HG03064 (cell line): ENCODE data around the gene VPS33A.
"Not testable (repeated sequence)": the region's sequence is repeated elsewhere in the genome, so short reads cannot be mapped to it uniquely, and the experiment has no call there.

Source experiments
- ATAC-seq: cut with Tn5 transposase; IDR thresholded peaks from one replicate; pipeline ENCODE4 v1.9.1; 2021; ENCODE audit warnings: low read depth; ENCODE audit not compliant: unreplicated experiment

Gene VPS33A

DNA sequence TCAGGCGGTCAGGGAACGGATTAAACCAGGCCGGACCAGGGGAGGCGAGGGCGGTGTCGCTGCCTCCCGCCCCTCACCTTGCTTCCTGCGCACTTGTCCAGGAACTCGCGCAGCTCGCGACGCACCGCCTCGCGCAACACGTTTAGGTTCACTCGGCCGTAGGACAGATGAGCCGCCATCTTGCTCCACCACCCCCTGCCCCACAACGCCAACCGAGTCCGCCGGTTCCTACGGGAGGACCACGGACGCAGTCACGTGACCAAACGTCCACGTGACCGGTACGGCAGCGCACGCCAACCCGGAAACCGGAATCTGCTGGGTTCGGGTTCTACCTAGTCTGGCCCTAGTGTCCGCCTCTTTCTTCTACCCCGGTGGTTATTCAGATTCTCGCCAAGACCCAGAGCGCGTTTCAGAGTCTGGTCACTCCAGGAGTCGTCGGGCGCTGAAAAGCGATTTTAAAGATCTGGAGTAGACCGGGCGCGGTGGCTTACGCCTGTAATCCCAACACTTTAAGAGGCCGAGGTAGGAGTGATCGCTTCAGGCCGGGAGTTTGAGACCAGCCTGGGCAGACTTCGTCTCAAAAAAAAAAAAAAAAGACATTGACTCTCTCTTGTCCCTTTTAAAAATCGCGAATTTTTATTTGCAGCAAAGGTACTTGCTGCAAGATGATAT, at the start of gene VPS33A:
Gene VPS33A, minus strand, starts transcription at position 265 of the 672 bp plus-strand sequence. Its CDS starts 86 bp downstream, at position 179.
- ATAC-seq = peak; percentile 79

DNA sequence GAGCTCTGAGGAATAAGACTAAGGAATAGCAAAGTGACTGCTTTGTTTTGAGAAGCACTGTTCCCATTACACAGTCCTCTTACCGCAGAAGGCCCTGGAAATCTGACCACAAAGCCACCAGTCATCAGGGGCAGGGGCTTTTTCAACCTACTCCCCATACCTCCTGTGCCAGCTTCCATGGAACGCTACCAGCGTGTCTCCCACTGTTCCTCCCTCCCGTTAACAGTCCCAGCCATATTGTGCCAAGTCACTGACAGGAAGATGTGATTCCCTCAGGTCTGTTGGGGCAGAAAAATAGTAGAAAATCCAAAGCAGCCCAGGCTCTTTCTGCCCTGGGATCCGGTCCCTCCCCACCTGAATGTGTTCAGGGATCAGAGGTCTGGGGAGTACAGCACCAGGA, 46.6 kb upstream of the VPS33A start:
- no peak for ATAC-seq

DNA sequence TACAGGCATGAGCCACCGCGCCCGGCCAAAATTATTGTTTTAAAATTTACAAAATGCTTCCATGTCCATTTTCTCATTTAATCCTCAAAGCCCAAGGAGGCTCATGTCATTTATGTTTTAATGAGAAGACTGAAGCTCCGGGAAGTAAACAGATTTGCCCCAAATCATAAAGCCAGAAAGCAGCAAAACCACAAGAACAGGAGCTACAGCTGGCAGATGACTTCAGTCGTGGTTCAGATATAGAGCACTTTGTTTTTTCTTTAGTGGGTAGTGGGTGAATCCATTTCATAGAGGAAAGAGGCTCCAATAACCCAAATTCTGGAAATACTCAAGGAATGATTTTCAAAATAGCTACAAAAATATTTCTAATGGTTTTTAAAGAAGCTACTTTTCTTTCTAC, 45.4 kb upstream of the VPS33A start:
- ATAC-seq = no peak

- no peak for ATAC-seq
Measured at GRCh38 chr12:122310626-122311333, 44.5 kb upstream of the VPS33A start.

DNA sequence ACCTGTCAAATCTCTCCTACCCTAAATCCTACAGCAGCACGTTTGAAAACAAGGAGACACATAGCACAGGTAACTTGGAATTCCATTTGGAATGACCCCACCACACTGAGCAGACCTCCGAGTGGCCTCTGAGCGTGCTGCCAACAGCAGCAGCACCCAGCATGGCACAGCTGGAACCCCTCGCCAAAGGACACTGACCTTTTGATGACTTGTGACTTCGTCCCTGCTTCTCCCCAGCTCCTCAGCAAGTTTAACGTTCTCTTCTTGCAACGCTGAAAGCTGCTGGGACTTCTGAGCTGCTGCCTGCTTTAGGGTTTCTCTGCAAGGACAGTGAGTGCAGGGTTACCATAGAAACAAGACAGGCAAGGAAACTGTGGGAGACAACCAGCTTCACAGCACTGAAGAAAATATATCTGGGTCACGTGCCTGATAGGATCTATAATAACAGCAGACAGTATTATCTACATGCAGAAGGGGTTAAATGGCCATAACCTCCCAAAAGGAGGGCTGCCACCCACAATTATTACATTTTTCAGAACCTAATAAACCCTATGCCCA, 43.3 kb upstream of the VPS33A start:
- no peak for ATAC-seq

DNA sequence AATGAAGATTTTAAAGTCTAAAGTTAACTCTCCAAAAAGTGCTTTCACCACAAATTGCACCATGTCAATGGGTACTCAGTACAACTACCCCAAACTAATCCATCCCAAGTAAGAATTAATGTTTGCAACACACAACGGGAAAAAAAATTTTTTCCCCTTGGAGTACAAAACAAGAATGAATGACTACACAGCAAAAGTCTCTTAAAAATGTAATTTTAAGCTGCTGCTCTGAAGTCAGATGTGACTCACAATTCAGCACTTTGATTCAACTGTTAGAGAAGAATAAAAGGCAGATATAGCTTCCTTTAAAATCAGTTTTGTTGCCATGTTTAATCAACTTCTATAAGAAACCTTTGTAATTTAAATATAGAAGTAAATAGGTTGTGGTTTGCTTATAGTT, 42.5 kb upstream of the VPS33A start:
- ATAC-seq = no peak

- no peak for ATAC-seq
Measured at GRCh38 chr12:122306407-122306806, 40.1 kb upstream of the VPS33A start.

DNA sequence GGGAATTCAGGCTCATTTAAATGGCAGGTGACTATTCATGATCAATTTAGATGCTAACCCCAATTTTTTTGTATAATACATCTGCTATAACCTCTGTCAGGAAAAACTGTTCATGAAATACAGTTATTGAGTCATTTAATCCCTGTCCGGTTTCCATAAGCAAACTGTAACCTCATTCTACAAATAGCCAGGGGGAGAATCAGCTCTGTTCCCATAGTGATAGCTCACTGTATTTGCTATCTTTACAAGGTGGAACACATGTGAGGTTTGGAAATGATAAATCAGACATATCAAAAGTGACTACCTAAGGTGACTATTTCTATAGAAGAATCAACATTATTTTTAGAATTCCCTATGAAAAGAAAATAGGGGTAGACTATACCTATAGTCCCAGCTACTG, 38.6 kb upstream of the VPS33A start:
- no peak for ATAC-seq

DNA sequence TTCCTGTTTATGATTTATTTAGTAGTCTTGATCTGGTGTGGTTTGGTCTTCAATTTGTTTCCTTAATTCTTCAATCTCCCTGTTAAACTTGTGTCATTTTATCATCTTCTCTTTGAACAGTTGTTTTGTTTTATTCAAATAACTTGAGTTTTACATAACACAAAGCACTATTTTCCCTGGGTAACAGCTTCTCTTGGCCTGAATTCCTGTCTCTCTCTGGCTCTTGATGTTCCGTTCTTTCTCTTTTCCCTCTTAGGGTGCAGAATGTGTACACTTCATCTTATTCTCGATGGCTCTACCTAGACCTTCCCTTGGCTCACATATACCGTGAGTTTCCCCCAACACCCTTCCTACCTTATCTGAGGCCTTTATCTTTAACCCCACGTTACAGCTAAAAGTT, 36.8 kb upstream of the VPS33A start:
- ATAC-seq = no peak

DNA sequence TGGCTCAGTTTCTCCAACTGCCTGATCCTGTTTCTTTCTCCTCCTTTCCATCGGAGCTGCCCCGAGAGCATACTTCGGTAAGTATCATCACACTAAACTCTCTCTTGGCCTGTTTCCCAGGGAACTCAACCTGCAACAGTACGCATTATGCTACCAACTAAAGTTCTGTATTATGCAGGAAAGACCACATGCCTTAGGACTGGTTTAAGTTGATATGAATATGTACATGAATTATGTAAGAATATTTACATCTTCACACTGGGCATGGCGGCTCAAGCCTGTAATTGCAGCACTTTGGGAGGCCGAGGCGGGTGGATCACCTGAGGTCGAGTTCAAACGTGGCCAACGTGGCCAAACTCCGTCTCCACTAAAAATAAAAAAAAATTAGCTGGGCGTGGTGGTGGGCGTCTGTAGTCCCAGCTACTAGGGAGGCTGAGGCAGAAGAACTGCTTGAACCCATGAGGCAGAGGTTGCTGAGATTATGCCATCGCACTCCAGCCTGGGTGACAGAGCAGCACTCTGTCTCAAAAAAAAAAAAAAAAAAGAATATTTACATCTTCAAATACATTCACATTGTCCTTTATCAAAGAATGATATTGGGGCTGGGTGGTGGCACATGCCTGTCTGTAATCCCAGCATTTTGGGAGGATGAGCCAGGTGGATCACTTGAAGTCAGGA, 31.9 kb upstream of the VPS33A start:
- no peak for ATAC-seq

GRCh38 chr12:122297494-122297893, 31.2 kb upstream of the VPS33A start:
- no peak for ATAC-seq

GRCh38 chr12:122295877-122296276, 29.6 kb upstream of the VPS33A start:
- ATAC-seq = no peak

GRCh38 chr12:122293081-122293480, 26.8 kb upstream of the VPS33A start:
- peak; percentile 81 for ATAC-seq

- no peak for ATAC-seq
Measured at GRCh38 chr12:122291431-122291830, 25.1 kb upstream of the VPS33A start.

DNA sequence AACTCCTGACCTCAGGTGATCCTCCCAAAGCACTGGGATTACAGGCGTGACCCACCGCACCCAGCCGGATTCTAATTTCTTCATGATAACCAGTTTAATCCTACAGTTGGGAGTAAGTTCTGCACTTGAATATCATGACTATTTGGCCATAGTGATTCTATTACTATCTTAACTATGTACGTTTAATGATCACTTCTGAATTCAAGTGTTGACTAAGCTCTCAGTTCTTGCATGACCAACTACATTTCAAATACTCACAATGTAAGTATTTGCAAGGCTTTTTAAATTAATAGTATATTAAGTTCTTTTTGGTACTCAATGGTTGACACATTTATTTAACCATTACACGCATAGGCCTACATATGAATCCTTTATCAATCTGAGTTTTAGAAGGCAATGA, 17.4 kb upstream of the VPS33A start:
- ATAC-seq = no peak

DNA sequence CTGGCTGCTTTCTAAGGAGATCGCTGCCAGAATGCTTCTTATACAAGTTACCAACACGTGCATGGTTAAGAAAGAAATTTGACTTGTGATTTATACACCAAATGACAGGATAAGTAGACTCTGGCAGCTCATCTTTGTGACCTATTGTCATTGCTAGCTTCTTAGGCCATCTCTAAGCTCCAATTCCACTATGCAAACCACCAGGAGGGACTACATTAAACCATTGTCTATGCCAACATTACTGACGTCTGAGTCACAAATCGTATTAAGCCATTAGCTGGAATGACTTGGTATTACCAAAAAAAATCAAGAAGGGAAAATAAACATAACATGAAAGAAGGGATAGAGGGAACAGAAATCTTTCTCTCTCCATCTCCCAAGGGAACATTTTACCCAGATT, 15.8 kb upstream of the VPS33A start:
- ATAC-seq = no peak

DNA sequence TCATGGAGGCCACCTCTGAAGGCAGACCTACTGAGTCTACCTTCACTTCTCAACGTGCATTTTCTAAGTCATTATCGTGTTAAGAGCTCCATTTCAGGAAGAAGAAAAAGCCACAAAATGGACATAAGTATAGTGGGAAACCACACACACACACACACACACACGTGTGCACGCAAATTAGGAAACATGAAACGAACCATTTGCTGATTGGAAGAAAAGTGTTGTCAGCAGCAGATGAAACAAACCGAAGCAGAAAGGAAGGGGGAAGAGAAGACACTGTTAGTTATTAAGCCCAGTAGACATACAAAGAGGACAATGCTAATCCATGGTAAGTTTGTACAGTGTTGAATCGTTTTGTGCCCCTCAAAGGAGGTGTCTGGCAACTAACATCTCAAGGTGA, 9.9 kb upstream of the VPS33A start:
- no peak for ATAC-seq

GRCh38 chr12:122275459-122275858, 9.2 kb upstream of the VPS33A start:
- no peak for ATAC-seq

GRCh38 chr12:122265886-122266229, 436 bp downstream of the VPS33A start:
- peak; percentile 31 for ATAC-seq

- no peak for ATAC-seq
Measured at GRCh38 chr12:122265476-122265875, 818 bp downstream of the VPS33A start.

- ATAC-seq = not testable (repeated sequence)
Measured at GRCh38 chr12:122260735-122261134, 5.6 kb downstream of the VPS33A start.
